HG02798 (cell line): Measurements from ENCODE around the gene TAF10.

Experiments used
- ATAC-seq: cut with Tn5 transposase; IDR thresholded peaks from one replicate; pipeline ENCODE4 v1.9.1; 2021; ENCODE audit warnings: mild to moderate bottlenecking; ENCODE audit not compliant: unreplicated experiment, poor library complexity

Gene TAF10

GRCh38 chr11:6625832-6626420 lies 13.9 kb upstream of the TAF10 start:
- ATAC-seq: no peak

- no peak for ATAC-seq
These were observed 13.3 kb upstream of the TAF10 start for GRCh38 chr11:6625156-6625831.

- ATAC-seq: no peak
These were observed 11.7 kb upstream of the TAF10 start for GRCh38 chr11:6623391-6624363.

GRCh38 chr11:6622261-6623171 lies 10.5 kb upstream of the TAF10 start:
- no peak for ATAC-seq

- no peak for ATAC-seq
These were observed 9.7 kb upstream of the TAF10 start for GRCh38 chr11:6621711-6622211.

- no peak for ATAC-seq
These were observed 8.6 kb upstream of the TAF10 start for GRCh38 chr11:6620636-6621035.

GRCh38 chr11:6619004-6619745 lies 7.2 kb upstream of the TAF10 start, which contains the start of gene TPP1:
TSS of gene TPP1 (minus strand) at chr11:6619422. CDS start at chr11:6619400, 22 bp downstream.
- peak; percentile 99 for ATAC-seq

- ATAC-seq: peak; percentile 5
These were observed 6.3 kb upstream of the TAF10 start for GRCh38 chr11:6618117-6619003.

- ATAC-seq: no peak
These were observed 5.3 kb upstream of the TAF10 start for GRCh38 chr11:6617315-6617781.

- ATAC-seq: no peak
These were observed 4.7 kb upstream of the TAF10 start for GRCh38 chr11:6616596-6617250.

- no peak for ATAC-seq
These were observed 4.0 kb upstream of the TAF10 start for GRCh38 chr11:6615882-6616585.

- ATAC-seq: no peak
These were observed 3.0 kb upstream of the TAF10 start for GRCh38 chr11:6615046-6615445.

GRCh38 chr11:6614446-6614845 lies 2.4 kb upstream of the TAF10 start:
- no peak for ATAC-seq

- ATAC-seq: no peak
These were observed 1.5 kb upstream of the TAF10 start for GRCh38 chr11:6613496-6613895.

GRCh38 chr11:6611963-6612212 lies 128 bp downstream of the TAF10 start:
- peak; percentile 19 for ATAC-seq

GRCh38 chr11:6611092-6611962 lies 689 bp downstream of the TAF10 start:
- no peak for ATAC-seq
